Hepatocyte (in vitro differentiated cells): ENCODE results near the gene ANO4. TPM values are rescaled to one million over a fixed set of nuclear protein-coding genes. Genes with fewer than 3 reads are reported as not detected.

Source experiments
- DNase-seq: peaks from one replicate; pipeline ENCODE4 v3.0.0-alpha.2; 2016; ENCODE audit warnings: low spot score
- H2AFZ ChIP-seq: fragments of 200-600 bp; sonication (generic); 2 replicates; pipeline ENCODE4 v1.6.0; 2016; ENCODE audit warnings: antibody characterized with exemption, mild to moderate bottlenecking
- H3K27ac ChIP-seq: fragments of 200-600 bp; sonication (generic); 2 replicates; pipeline ENCODE4 v1.5.1; 2016; ENCODE audit warnings: mild to moderate bottlenecking
- H3K27me3 ChIP-seq: fragments of 200-600 bp; sonication (generic); 2 replicates; pipeline ENCODE4 v1.6.1; 2016
- H3K36me3 ChIP-seq: fragments of 200-600 bp; sonication (generic); replicated peaks from 2 replicates; pipeline ENCODE4 v1.5.1; 2016; ENCODE audit warnings: low read depth; ENCODE audit not compliant: insufficient read depth
- H3K4me1 ChIP-seq: fragments of 200-600 bp; sonication (generic); 2 replicates; pipeline ENCODE4 v1.5.1; 2016; ENCODE audit warnings: mild to moderate bottlenecking, moderate library complexity; ENCODE audit not compliant: insufficient read depth
- H3K4me2 ChIP-seq: fragments of 200-600 bp; sonication (generic); 2 replicates; pipeline ENCODE4 v1.6.0; 2016
- H3K4me3 ChIP-seq: fragments of 200-600 bp; sonication (generic); 2 replicates; pipeline ENCODE4 v1.5.1; 2016; ENCODE audit warnings: mild to moderate bottlenecking
- H3K79me2 ChIP-seq: fragments of 200-600 bp; sonication (generic); 2 replicates; pipeline ENCODE4 v1.6.0; 2017; ENCODE audit warnings: mild to moderate bottlenecking
- H3K9me2 ChIP-seq: fragments of 200-600 bp; sonication (generic); replicated peaks from 2 replicates; pipeline ENCODE4 v1.6.0; 2017; ENCODE audit warnings: mild to moderate bottlenecking; ENCODE audit not compliant: insufficient read depth
- H3K9me3 ChIP-seq: fragments of 200-600 bp; sonication (generic); 2 replicates; pipeline ENCODE4 v1.5.1; 2016; ENCODE audit warnings: low read depth, mild to moderate bottlenecking
- H4K20me1 ChIP-seq: fragments of 200-600 bp; sonication (generic); 2 replicates; pipeline ENCODE4 v1.6.0; 2016; ENCODE audit warnings: mild to moderate bottlenecking; ENCODE audit not compliant: insufficient read depth, poor library complexity, severe bottlenecking
- CTCF ChIP-seq: fragments of 200-600 bp; sonication (generic); IDR thresholded peaks from 2 replicates; pipeline ENCODE4 v1.5.1; 2016; ENCODE audit warnings: antibody characterized with exemption, mild to moderate bottlenecking; ENCODE audit not compliant: poor library complexity
- EZH2 ChIP-seq: fragments of 200-600 bp; sonication (generic); IDR thresholded peaks from 2 replicates; pipeline ENCODE4 v1.6.1; 2016; ENCODE audit warnings: antibody characterized with exemption, mild to moderate bottlenecking, borderline replicate concordance
- EZH2phosphoT487 ChIP-seq: fragments of 200-600 bp; sonication (generic); IDR thresholded peaks from one replicate; pipeline ENCODE4 v1.6.1; 2018; ENCODE audit warnings: antibody characterized with exemption, mild to moderate bottlenecking, low read depth, moderate library complexity; ENCODE audit not compliant: unreplicated experiment, severe bottlenecking
- WGBS: methylation state at CpG from one replicate; pipeline ENCODE4 v1.1.6; 2016; ENCODE audit warnings: low lambda C conversion rate; ENCODE audit errors: missing lambda C conversion rate; 5-methylcytosine and 5-hydroxymethylcytosine counted together
- polyA plus RNA-seq: library from polyadenylated mRNA; unstranded; fragments of >200 nt; fragmentation: Nextera tagmentation; extraction: Ambion mirVana; gene quantifications from 2 replicates; pipeline ENCODE4 v1.2.1, GENCODE V29; 2016
- total RNA-seq: library from RNA; depleted of rRNA; stranded (reverse); fragments of >200 nt; gene quantifications from 2 replicates; pipeline ENCODE4 v1.2.3, GENCODE V29; 2014

ANO4 gene
- total and polyA plus RNA-seq, 2 experiments from 2014 or later: 1.6 to 2.3 TPM

DNA sequence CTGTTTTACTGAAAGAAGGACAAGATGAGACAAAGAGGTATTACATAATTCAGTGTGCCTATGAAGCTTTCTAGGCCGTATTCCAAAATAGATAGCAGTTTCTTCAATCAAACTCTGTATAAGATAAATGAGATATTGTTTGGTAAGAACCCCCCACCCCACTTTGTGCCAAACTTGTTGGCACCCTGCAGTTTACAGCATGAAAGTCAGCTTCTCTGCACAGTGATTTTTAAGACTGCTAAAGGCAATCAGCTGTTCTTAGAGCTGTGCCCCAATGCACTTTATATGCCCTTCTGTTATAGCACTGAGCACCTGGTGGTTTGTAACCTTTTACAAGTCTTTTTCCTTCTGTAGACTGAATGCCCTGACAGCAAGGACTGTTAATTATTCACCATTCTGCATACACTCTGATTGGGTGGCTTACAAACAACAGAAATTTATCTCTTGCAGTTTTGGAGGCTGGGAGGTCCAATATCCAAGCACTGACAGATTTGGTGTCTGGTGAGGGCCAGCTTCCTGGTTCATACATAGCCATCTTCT, 76.7 kb downstream of the ANO4 start:
- no peaks in the 10 kb centered on the region for H3K27me3 ChIP-seq
- TF ChIP-seq CTCF (no peak), EZH2phosphoT487 (no peak), EZH2 (no peak)
- H3K27ac ChIP-seq: no peak overlapping the region
- H3K9me2 ChIP-seq: no peaks in the 10 kb centered on the region
- no peak overlapping the region for H3K4me2 ChIP-seq
- 71% methylated on average over 1 of the region's 1 CpG for WGBS
- no peaks in the 10 kb centered on the region for H3K4me1 ChIP-seq
- no peaks in the 10 kb centered on the region for H3K9me3 ChIP-seq
- no peak for DNase-seq
- no peak overlapping the region for H2AFZ ChIP-seq
- no peaks in the 10 kb centered on the region for H4K20me1 ChIP-seq
- no peaks in the 10 kb centered on the region for H3K79me2 ChIP-seq
- H3K36me3 ChIP-seq: no peaks in the 10 kb centered on the region
- H3K4me3 ChIP-seq: no peak overlapping the region

DNA sequence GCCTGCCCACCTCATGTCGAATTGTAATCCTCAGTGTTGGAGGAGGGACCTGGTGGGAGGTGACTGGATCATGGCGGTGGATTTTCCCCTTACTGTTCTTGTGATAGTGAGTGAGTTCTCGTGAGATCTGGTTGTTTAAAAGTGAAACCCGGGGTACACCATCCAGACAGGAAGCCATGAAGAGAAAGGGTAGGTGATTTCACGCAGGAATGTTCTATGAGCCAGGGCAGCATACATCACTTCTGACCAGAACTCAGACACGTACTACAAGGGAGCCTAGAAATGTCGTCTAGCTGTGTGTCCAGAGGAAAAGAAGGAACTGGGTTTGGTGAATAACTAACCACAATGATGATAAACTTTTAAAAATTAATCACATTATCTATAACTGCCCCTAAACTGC, 80.6 kb downstream of the ANO4 start:
- no peaks in the 10 kb centered on the region for H3K79me2 ChIP-seq
- H3K4me2 ChIP-seq: no peak overlapping the region
- H3K4me1 ChIP-seq: no peaks in the 10 kb centered on the region
- no peak overlapping the region for H3K27ac ChIP-seq
- no peaks in the 10 kb centered on the region for H3K36me3 ChIP-seq
- no peaks in the 10 kb centered on the region for H4K20me1 ChIP-seq
- H3K9me2 ChIP-seq: no peaks in the 10 kb centered on the region
- H2AFZ ChIP-seq: no peak overlapping the region
- WGBS: 82% methylated on average over 7 of the region's 7 CpGs
- TF ChIP-seq EZH2phosphoT487 (no peak), EZH2 (no peak), CTCF (no peak)
- no peak overlapping the region for H3K4me3 ChIP-seq
- DNase-seq: no peak
- H3K9me3 ChIP-seq: no peaks in the 10 kb centered on the region
- no peaks in the 10 kb centered on the region for H3K27me3 ChIP-seq

DNA sequence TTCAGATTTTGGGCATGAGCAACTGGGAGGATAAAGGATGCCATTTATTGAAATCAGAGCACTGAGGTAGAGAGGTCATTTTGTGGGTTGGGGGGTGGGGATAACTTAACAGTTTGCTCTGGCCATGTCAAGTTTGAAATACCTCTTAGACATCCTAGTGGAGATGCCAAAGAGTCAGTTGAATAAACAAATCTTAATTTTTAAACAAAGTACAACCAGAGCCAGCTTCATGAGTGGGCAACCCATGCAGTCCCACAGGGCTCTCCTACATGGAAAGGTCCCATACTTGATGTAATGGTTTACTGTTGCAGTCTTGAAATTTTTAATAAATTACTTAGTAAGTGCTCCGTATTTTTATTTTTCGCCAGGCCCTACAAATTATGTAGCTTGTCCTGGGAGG, 81.2 kb downstream of the ANO4 start:
- H4K20me1 ChIP-seq: no peaks in the 10 kb centered on the region
- 84% methylated on average over 2 of the region's 2 CpGs for WGBS
- TF ChIP-seq EZH2 (no peak), EZH2phosphoT487 (no peak), CTCF (no peak)
- H3K79me2 ChIP-seq: no peaks in the 10 kb centered on the region
- no peaks in the 10 kb centered on the region for H3K9me2 ChIP-seq
- no peaks in the 10 kb centered on the region for H3K9me3 ChIP-seq
- no peaks in the 10 kb centered on the region for H3K27me3 ChIP-seq
- H2AFZ ChIP-seq: no peak overlapping the region
- DNase-seq: no peak
- no peak overlapping the region for H3K4me2 ChIP-seq
- H3K4me3 ChIP-seq: no peak overlapping the region
- no peaks in the 10 kb centered on the region for H3K36me3 ChIP-seq
- no peaks in the 10 kb centered on the region for H3K4me1 ChIP-seq
- no peak overlapping the region for H3K27ac ChIP-seq

- 52% methylated on average over 2 of the region's 2 CpGs for WGBS
- Histone ChIP-seq H3K36me3 (no peaks in the 10 kb centered on the region), H4K20me1 (no peaks in the 10 kb centered on the region), H3K4me2 (no peak overlapping the region), H3K9me2 (no peaks in the 10 kb centered on the region), H3K27ac (no peak overlapping the region), H3K79me2 (no peaks in the 10 kb centered on the region), H3K27me3 (no peaks in the 10 kb centered on the region), H3K9me3 (no peaks in the 10 kb centered on the region), H2AFZ (no peak overlapping the region), H3K4me3 (no peak overlapping the region), H3K4me1 (no peaks in the 10 kb centered on the region)
- no peak for TF ChIP-seq EZH2
- TF ChIP-seq CTCF: peak; percentile 12
- DNase-seq: no peak
Observed at GRCh38 chr12:100877776-100878175, 83.2 kb downstream of the ANO4 start.
